MM.1S (cell line): ENCODE data around the gene C5orf15.

Experiments used
- CTCF ChIP-seq: fragments of 300-600 bp; sonication (generic); IDR thresholded peaks from 2 replicates; pipeline ENCODE4 v1.5.1; 2016; ENCODE audit warnings: antibody characterized with exemption, low read length, mixed read lengths
- EZH2phosphoT487 ChIP-seq: fragments of 300-600 bp; sonication (generic); IDR thresholded peaks from 2 replicates; pipeline ENCODE4 v1.6.1; 2018; ENCODE audit warnings: antibody characterized with exemption, low read length

GRCh38 chr5:133918731-133919130 is 49.7 kb downstream of the C5orf15 start:
- TF ChIP-seq CTCF (no peak), EZH2phosphoT487 (no peak)
